Measurements from ENCODE around the gene ITPA. TPM values are rescaled to one million over a fixed set of nuclear protein-coding genes. Genes with fewer than 3 reads are reported as not detected.

ITPA gene
- total RNA-seq, 1 experiment from 2014 or later, result 77.3 TPM

GRCh38 chr20:3218307-3218988 lies 9.2 kb downstream of the ITPA start:
- H3K36me3 ChIP-seq (ENCODE audit: control insufficient read depth in 1 of 2, insufficient read depth in 2 of 2, low read length in 2 of 2), result peaks cover 14 to 23% of the 10 kb centered on the region in 2 experiments; a peak in 3 of 4 replicates
- BruUV-seq (replicated peaks), result no TSS peak
- H3K27ac ChIP-seq (ENCODE audit: low read depth, low read length), result peak overlapping the region; percentile 29; the same call in 1 of the 2 replicates
- peak overlapping the region; percentile 24; the same call in 1 of the 2 replicates for H3K4me2 ChIP-seq (ENCODE audit: low read length)
- intact Hi-C loops (cut with micrococcal nuclease), result loop anchor here (1.0 kb wide), 2 partner anchors 58 to 98 kb away; no protein-coding TSS in a partner anchor
- H3K9ac ChIP-seq (ENCODE audit: low read length), result no peak overlapping the region
- H3K9me2 ChIP-seq (ENCODE audit: insufficient read depth), result no peaks in the 10 kb centered on the region
- no peaks in the 10 kb centered on the region for H4K20me1 ChIP-seq (ENCODE audit: insufficient read depth)
- ChIA-PET POLR2A (no interaction called here), CTCF (interaction anchor here (0.8 to 2.0 kb wide), 6 partner anchors 9 to 154 kb away, joined by 3 to 9 read pairs (median 4); partner anchors contain the start of gene ITPA), RAD21 (ENCODE audit: low non-redundant PET in 1 of 2, low total read pairs in 2 of 2, uncharacterized antibody in 2 of 2, unreplicated experiment in 2 of 2) (no interaction called here)
- H3K27me3 ChIP-seq (ENCODE audit: insufficient read depth, low read length), result no peaks in the 10 kb centered on the region
- no peak for DNase-seq (ENCODE audit: low read depth, low spot score)
- H3K4me1 ChIP-seq (ENCODE audit: control insufficient read depth in 1 of 2, insufficient read depth in 2 of 2, low read length in 2 of 2), result peaks cover 6 to 9% of the 10 kb centered on the region in 2 experiments; a peak in 3 of 4 replicates
- no peak overlapping the region for H2AFZ ChIP-seq (ENCODE audit: low read depth, low read length, poor library complexity, severe bottlenecking)
- ATAC-seq, result peak; percentile 96
- H3K9me3 ChIP-seq (ENCODE audit: control insufficient read depth in 1 of 2, insufficient read depth in 1 of 2, low read depth in 1 of 2, low read length in 2 of 2), result no peaks in the 10 kb centered on the region
- TF ChIP-seq CTCF (IDR thresholded peaks at IDR 0.05 in 2 of 3, conservative IDR thresholded peaks at IDR 0.05 in 1 of 3; ENCODE audit: borderline replicate concordance in 1 of 3, insufficient read depth in 1 of 3, low read depth in 2 of 3, low read length in 2 of 3) (peak; percentile 75 to 95 (median 89)), SIN3A (IDR thresholded peaks at IDR 0.05; ENCODE audit: low read depth) (no peak), RAD21 (IDR thresholded peaks at IDR 0.05; ENCODE audit: low read depth) (peak; percentile 79)
- H3K79me2 ChIP-seq (ENCODE audit: insufficient read depth, low read length), result peaks cover 8% of the 10 kb centered on the region; the same call in 1 of the 2 replicates
- H3K4me3 ChIP-seq (replicated peaks in 1 of 2; ENCODE audit: low read depth in 1 of 2, low read length in 2 of 2), result no peak overlapping the region

All from HCT116 (cell line).